PC-3 (cell line): ENCODE measurements around the gene SDK1. TPM values are rescaled to one million over a fixed set of nuclear protein-coding genes. Genes with fewer than 3 reads are reported as not detected.

Experiments used
- ATAC-seq: fragments of 200-7000 bp; cut with Tn5 transposase; 2 replicates; pipeline ENCODE4 v1.9.1; 2020; ENCODE audit warnings: mild to moderate bottlenecking, moderate library complexity
- BruUV-seq: library from RNA; stranded (reverse); fragments of 400-500 nt; replicated peaks from 2 replicates; lab custom pipeline; 2021; lab: Mats Ljungman, UMichigan
- CTCF ChIA-PET: fragments of 300-600 bp; sonication (Branson Sonifier 250); formaldehyde crosslinking; loops from one replicate; lab custom pipeline; 2022; ENCODE audit warnings: antibody characterized with exemption; lab: Charles Lee
- POLR2A ChIA-PET: fragments of 300-600 bp; sonication (Branson Sonifier 250); formaldehyde crosslinking; loops from one replicate; lab custom pipeline; 2022; ENCODE audit warnings: antibody characterized with exemption; ENCODE audit not compliant: unreplicated experiment; lab: Charles Lee
- DNase-seq: peaks from one replicate; pipeline ENCODE4 v3.0.0-alpha.2; 2015
- H2AFZ ChIP-seq: fragments of 300-600 bp; sonication (generic); 2 replicates; pipeline ENCODE4 v1.6.0; 2016; ENCODE audit warnings: antibody characterized with exemption, low read length
- H3F3A ChIP-seq: fragments of 300-600 bp; sonication (generic); one replicate; pipeline ENCODE4 v1.6.0; 2017; ENCODE audit warnings: antibody characterized with exemption, low read length, control low read depth, mild to moderate bottlenecking; ENCODE audit not compliant: unreplicated experiment
- H3K27ac ChIP-seq: fragments of 300-600 bp; sonication (generic); 2 replicates; pipeline ENCODE4 v1.5.1; 2016; ENCODE audit warnings: mild to moderate bottlenecking, low read length
- H3K27me3 ChIP-seq: fragments of 300-600 bp; sonication (generic); 2 replicates; pipeline ENCODE4 v1.6.1; 2016; ENCODE audit warnings: low read length, mixed read lengths
- H3K36me3 ChIP-seq: fragments of 300-600 bp; sonication (generic); 2 replicates; pipeline ENCODE4 v1.6.1; 2016; ENCODE audit warnings: low read depth, mixed run types, low read length, mixed read lengths
- H3K4me1 ChIP-seq: fragments of 300-600 bp; sonication (generic); 2 replicates; pipeline ENCODE4 v1.5.1; 2016; ENCODE audit warnings: low read length; ENCODE audit not compliant: insufficient read depth
- H3K4me2 ChIP-seq: fragments of 300-600 bp; sonication (generic); 2 replicates; pipeline ENCODE4 v1.6.0; 2016; ENCODE audit warnings: low read length
- H3K4me3 ChIP-seq: fragments of 300-600 bp; sonication (generic); 2 replicates; pipeline ENCODE4 v1.5.1; 2016; ENCODE audit warnings: mild to moderate bottlenecking, low read length, mixed read lengths
- H3K79me2 ChIP-seq: fragments of 300-600 bp; sonication (generic); 2 replicates; pipeline ENCODE4 v1.6.1; 2017; ENCODE audit warnings: low read length, mixed read lengths
- H3K9ac ChIP-seq: fragments of 300-600 bp; sonication (generic); 2 replicates; pipeline ENCODE4 v1.6.0; 2016; ENCODE audit warnings: mild to moderate bottlenecking, low read length
- H3K9me2 ChIP-seq: fragments of 300-600 bp; sonication (generic); replicated peaks from 2 replicates; pipeline ENCODE4 v1.6.1; 2016; ENCODE audit warnings: mixed run types, low read length, mixed read lengths
- H3K9me3 ChIP-seq: fragments of 300-600 bp; sonication (generic); 2 replicates; pipeline ENCODE4 v1.6.1; 2016; ENCODE audit warnings: low read length, mixed read lengths
- H4K20me1 ChIP-seq: fragments of 300-600 bp; sonication (generic); 2 replicates; pipeline ENCODE4 v1.6.1; 2016; ENCODE audit warnings: low read length, mixed read lengths
- CTCF ChIP-seq: fragments of 300-600 bp; sonication (generic); conservative IDR thresholded peaks from 2 replicates; pipeline ENCODE4 v1.5.1; 2017; ENCODE audit warnings: antibody characterized with exemption, low read depth, mild to moderate bottlenecking, low read length
- EZH2 ChIP-seq: fragments of 300-600 bp; sonication (generic); IDR thresholded peaks from one replicate; pipeline ENCODE4 v1.6.1; 2017; ENCODE audit warnings: antibody characterized with exemption, mild to moderate bottlenecking, low read length; ENCODE audit not compliant: unreplicated experiment
- EZH2phosphoT487 ChIP-seq: fragments of 300-600 bp; sonication (generic); IDR thresholded peaks from 2 replicates; pipeline ENCODE4 v1.6.1; 2018; ENCODE audit warnings: mild to moderate bottlenecking, antibody characterized with exemption, low read length, borderline replicate concordance
- intact Hi-C: fragments of 100-400 bp; cut with micrococcal nuclease; formaldehyde crosslinking; loops from 2 replicates; pipeline ENCODE4 v1.9.0; 2023
- total RNA-seq: library from RNA; depleted of rRNA; stranded (reverse); fragments of >200 nt; gene quantifications from 2 replicates; pipeline ENCODE4 v1.2.3, GENCODE V29; 2014

Gene SDK1
- total RNA-seq, 1 experiment from 2014 or later, result 2.8 TPM

DNA sequence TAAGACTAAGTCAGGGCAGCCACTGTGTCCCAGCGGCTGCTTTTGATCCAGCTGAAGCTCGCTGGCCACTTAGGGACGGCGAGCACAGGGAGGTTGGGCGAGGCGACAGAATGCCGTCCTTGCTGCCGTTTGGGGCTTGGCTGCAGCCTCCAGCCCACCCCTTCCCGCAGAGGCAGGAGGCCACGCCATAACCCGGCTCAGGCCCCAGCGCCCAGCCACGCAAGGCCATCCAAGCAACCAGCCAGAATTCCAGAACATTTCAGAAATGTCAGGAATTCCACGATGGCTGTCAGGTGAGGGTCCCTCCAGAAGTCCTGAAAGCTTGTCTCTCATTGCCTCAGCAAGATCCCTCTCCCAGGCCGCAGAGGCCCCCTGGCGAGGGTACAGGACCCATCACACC, 901.9 kb downstream of the SDK1 start:
- BruUV-seq, result no TSS peak
- no peaks in the 10 kb centered on the region for H4K20me1 ChIP-seq
- no peak overlapping the region for H3K27ac ChIP-seq
- H3K4me2 ChIP-seq, result no peak overlapping the region
- POLR2A ChIA-PET, result no interaction called here
- no peak overlapping the region for H3K4me3 ChIP-seq
- ATAC-seq (no peak), DNase-seq (no peak)
- TF ChIP-seq CTCF (no peak), EZH2 (no peak), EZH2phosphoT487 (no peak)
- intact Hi-C loops, result no loop called here
- H3K79me2 ChIP-seq, result no peaks in the 10 kb centered on the region
- no peaks in the 10 kb centered on the region for H3K9me3 ChIP-seq
- H2AFZ ChIP-seq, result no peak overlapping the region
- CTCF ChIA-PET, result no interaction called here
- no peaks in the 10 kb centered on the region for H3F3A ChIP-seq
- H3K9ac ChIP-seq, result no peak overlapping the region
- H3K36me3 ChIP-seq, result no peaks in the 10 kb centered on the region
- H3K4me1 ChIP-seq, result no peaks in the 10 kb centered on the region
- no peaks in the 10 kb centered on the region for H3K9me2 ChIP-seq
- H3K27me3 ChIP-seq, result no peaks in the 10 kb centered on the region

DNA sequence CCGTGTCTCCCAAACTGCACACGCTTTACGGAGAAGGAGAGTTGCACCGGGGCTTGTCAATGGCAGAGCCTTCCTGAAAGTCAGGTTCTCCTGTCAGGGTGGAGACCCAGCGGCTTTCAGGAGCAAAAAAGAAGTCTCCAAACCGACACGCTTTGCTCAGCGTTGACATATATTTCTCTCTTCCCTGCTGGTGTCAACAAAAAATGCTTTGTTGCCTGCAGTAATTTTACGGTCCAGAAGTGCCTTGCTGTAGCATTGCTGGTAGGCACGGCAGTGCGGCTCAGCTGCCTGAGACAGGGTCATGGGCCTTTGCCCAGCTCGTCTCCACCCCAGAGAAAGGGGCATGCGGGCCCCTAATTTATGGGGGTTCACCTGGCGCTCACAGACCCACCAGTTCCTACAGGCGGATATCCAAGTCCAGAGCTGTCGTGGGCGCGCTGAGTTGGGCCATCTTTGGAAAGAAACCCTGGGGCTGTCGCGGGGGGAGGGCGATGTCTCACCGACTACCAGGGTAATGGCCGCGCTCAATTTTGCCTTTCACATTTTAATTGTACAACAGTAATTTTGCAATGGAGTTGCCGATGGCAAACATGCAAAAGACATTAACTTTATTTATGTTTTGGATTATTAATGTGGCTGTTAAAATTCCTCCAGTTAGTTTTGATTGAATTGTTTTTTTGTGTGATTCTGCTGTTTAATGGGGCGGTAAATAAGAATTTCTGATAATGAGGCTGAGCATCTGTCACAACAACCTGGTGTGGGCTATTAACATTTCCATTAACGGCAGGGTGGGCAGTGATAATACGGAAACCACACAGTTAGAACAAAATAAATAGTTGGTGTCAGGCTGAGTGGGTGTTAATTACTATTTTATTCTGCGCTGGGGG, 902.8 kb downstream of the SDK1 start:
- ChIA-PET POLR2A (no interaction called here), CTCF (no interaction called here)
- no peaks in the 10 kb centered on the region for H3K27me3 ChIP-seq
- no peaks in the 10 kb centered on the region for H3K79me2 ChIP-seq
- H3K27ac ChIP-seq, result no peak overlapping the region
- no peaks in the 10 kb centered on the region for H3K4me1 ChIP-seq
- no peak overlapping the region for H3K4me3 ChIP-seq
- no peak overlapping the region for H2AFZ ChIP-seq
- intact Hi-C loops, result no loop called here
- H3K9ac ChIP-seq, result no peak overlapping the region
- no peaks in the 10 kb centered on the region for H3K9me3 ChIP-seq
- DNase-seq, result no peak
- H3F3A ChIP-seq, result no peaks in the 10 kb centered on the region
- no peaks in the 10 kb centered on the region for H3K9me2 ChIP-seq
- H3K36me3 ChIP-seq, result no peaks in the 10 kb centered on the region
- no TSS peak for BruUV-seq
- no peaks in the 10 kb centered on the region for H4K20me1 ChIP-seq
- TF ChIP-seq EZH2phosphoT487, result no peak
- TF ChIP-seq CTCF, result no peak
- TF ChIP-seq EZH2, result no peak
- no peak overlapping the region for H3K4me2 ChIP-seq
- no peak for ATAC-seq

DNA sequence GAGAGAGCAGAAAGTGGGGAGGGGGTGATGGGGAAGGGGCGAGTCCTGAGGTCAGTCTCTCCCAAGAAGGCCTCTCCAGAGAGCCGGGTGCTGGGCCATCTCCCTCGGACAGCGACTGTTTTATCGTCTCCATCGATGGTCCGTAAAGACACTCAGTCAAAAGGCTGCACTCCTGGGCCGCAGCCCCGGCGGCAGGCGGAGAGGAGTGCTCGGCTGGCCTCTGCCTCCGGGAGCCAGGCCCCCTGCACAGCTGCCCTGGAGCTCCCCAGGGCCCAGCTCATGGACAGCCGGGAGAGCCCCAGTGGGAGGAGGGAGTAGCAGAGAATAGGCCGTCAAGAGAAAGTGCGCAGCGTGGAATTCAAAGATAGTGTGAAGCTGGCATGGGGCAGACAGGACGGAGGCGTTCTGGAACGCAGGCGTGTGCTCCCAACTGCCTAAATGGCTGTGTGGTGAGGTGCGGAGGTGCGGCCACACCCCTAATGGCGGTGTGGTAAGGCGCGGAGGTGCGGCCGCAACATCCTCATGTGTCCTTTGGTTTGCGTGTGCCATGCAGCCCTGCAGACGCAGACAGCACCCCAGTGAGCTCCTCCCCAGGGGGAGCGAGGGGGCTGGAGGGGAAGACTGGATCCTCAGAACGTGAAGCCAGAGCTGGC, 903.6 kb downstream of the SDK1 start:
- H3K9ac ChIP-seq, result no peak overlapping the region
- ChIA-PET CTCF (no interaction called here), POLR2A (no interaction called here)
- H3K27me3 ChIP-seq, result no peaks in the 10 kb centered on the region
- H3K9me2 ChIP-seq, result no peaks in the 10 kb centered on the region
- H3K9me3 ChIP-seq, result no peaks in the 10 kb centered on the region
- no peaks in the 10 kb centered on the region for H3K4me1 ChIP-seq
- no peaks in the 10 kb centered on the region for H3F3A ChIP-seq
- DNase-seq, result no peak
- intact Hi-C loops, result no loop called here
- no peak for ATAC-seq
- BruUV-seq, result no TSS peak
- no peak overlapping the region for H3K4me2 ChIP-seq
- no peak overlapping the region for H3K4me3 ChIP-seq
- no peaks in the 10 kb centered on the region for H3K36me3 ChIP-seq
- H3K79me2 ChIP-seq, result no peaks in the 10 kb centered on the region
- no peaks in the 10 kb centered on the region for H4K20me1 ChIP-seq
- TF ChIP-seq CTCF (no peak), EZH2 (no peak), EZH2phosphoT487 (no peak)
- no peak overlapping the region for H2AFZ ChIP-seq
- no peak overlapping the region for H3K27ac ChIP-seq
